ENCODE results near the gene RAB5B.

Gene RAB5B

GRCh38 chr12:55973599-55974307, at the start of gene RAB5B:
TSS of gene RAB5B (plus strand) at chr12:55974078. CDS start at chr12:55986961, 12,883 bp downstream.
- DNase-seq (ENCODE audit: low read depth): peak; percentile 76

- no peak for DNase-seq (ENCODE audit: low read depth)
Observed at GRCh38 chr12:55925371-55925770, 48.5 kb upstream of the RAB5B start.

GRCh38 chr12:55925870-55926737, 47.8 kb upstream of the RAB5B start:
- DNase-seq (ENCODE audit: low read depth): no peak

- DNase-seq (ENCODE audit: low read depth): peak; percentile 79
Observed at GRCh38 chr12:55926738-55927587, 46.9 kb upstream of the RAB5B start.

GRCh38 chr12:55927588-55928502, 46.0 kb upstream of the RAB5B start, which contains the start of gene PYM1:
TSS of gene PYM1 (minus strand) at chr12:55927894. CDS start at chr12:55927761, 133 bp downstream.
- DNase-seq (ENCODE audit: low read depth): no peak

- DNase-seq (ENCODE audit: low read depth): peak; percentile 44
Observed at GRCh38 chr12:55929306-55929791, 44.5 kb upstream of the RAB5B start.

- no peak for DNase-seq (ENCODE audit: low read depth)
Observed at GRCh38 chr12:55930771-55931316, 43.0 kb upstream of the RAB5B start, which contains the start of gene DGKA. TSS of gene DGKA (plus strand) at chr12:55931162. CDS start at chr12:55936504, 5,342 bp downstream.

- no peak for DNase-seq (ENCODE audit: low read depth)
Observed at GRCh38 chr12:55931317-55931779, 42.5 kb upstream of the RAB5B start.

GRCh38 chr12:55931780-55932550, 41.9 kb upstream of the RAB5B start:
- no peak for DNase-seq (ENCODE audit: low read depth)

- no peak for DNase-seq (ENCODE audit: low read depth)
Observed at GRCh38 chr12:55932551-55932910, 41.3 kb upstream of the RAB5B start.

- DNase-seq (ENCODE audit: low read depth): no peak
Observed at GRCh38 chr12:55933169-55933798, 40.6 kb upstream of the RAB5B start.

GRCh38 chr12:55933799-55934742, 39.8 kb upstream of the RAB5B start:
- no peak for DNase-seq (ENCODE audit: low read depth)

- no peak for DNase-seq (ENCODE audit: low read depth)
Observed at GRCh38 chr12:55934773-55935172, 39.1 kb upstream of the RAB5B start.

- DNase-seq (ENCODE audit: low read depth): no peak
Observed at GRCh38 chr12:55935738-55936151, 38.1 kb upstream of the RAB5B start.

GRCh38 chr12:55937981-55938380, 35.9 kb upstream of the RAB5B start:
- DNase-seq (ENCODE audit: low read depth): no peak

- no peak for DNase-seq (ENCODE audit: low read depth)
Observed at GRCh38 chr12:55938826-55939501, 34.9 kb upstream of the RAB5B start.

- peak; percentile 44 for DNase-seq (ENCODE audit: low read depth)
Observed at GRCh38 chr12:55940065-55940732, 33.7 kb upstream of the RAB5B start.

Data from stimulated activated CD8-positive, alpha-beta memory T cell treated with anti-CD3 and anti-CD28 coated beads, Interleukin-15, amount 100 ng/mL, for 24 hours (primary cell).